T-helper 2 cell (primary cell): ENCODE data around the gene VSIG10L.

Source experiments
- DNase-seq, 5 experiments: peaks; one replicate each; pipeline versions ENCODE4 v3.0.0 to v3.0.0-alpha.2; 2012 to 2022

VSIG10L gene

GRCh38 chr19:51338563-51339312 lies 3.2 kb downstream of the VSIG10L start:
- peak; percentile 69 to 91 (median 79) for DNase-seq

GRCh38 chr19:51337861-51338562 lies 3.9 kb downstream of the VSIG10L start:
- no peak for DNase-seq

GRCh38 chr19:51337141-51337860 lies 4.6 kb downstream of the VSIG10L start:
- DNase-seq = no peak

GRCh38 chr19:51333836-51334460 lies 8.0 kb downstream of the VSIG10L start:
- no peak for DNase-seq

- no peak for DNase-seq
Measured at GRCh38 chr19:51331716-51332115, 10.2 kb downstream of the VSIG10L start.

GRCh38 chr19:51331193-51331592 lies 10.7 kb downstream of the VSIG10L start:
- DNase-seq = no peak

GRCh38 chr19:51330366-51330765 lies 11.6 kb downstream of the VSIG10L start:
- no peak for DNase-seq

GRCh38 chr19:51329411-51329810 lies 12.5 kb downstream of the VSIG10L start:
- no peak for DNase-seq

GRCh38 chr19:51327066-51328001 lies 14.6 kb downstream of the VSIG10L start:
- peak in 4 of 5 experiments; percentile 24 to 90 (median 40) for DNase-seq

GRCh38 chr19:51326216-51327065 lies 15.5 kb downstream of the VSIG10L start:
- DNase-seq = no peak

- peak in 1 of 5 experiments; percentile 82 for DNase-seq
Measured at GRCh38 chr19:51325161-51325976, 16.6 kb downstream of the VSIG10L start.

GRCh38 chr19:51324167-51324481 lies 17.8 kb downstream of the VSIG10L start:
- DNase-seq = no peak

- DNase-seq = no peak
Measured at GRCh38 chr19:51323481-51324166, 18.3 kb downstream of the VSIG10L start.

- no peak for DNase-seq
Measured at GRCh38 chr19:51321799-51322198, 20.1 kb downstream of the VSIG10L start.

GRCh38 chr19:51320280-51320657 lies 21.7 kb downstream of the VSIG10L start:
- no peak for DNase-seq

- no peak for DNase-seq
Measured at GRCh38 chr19:51319649-51320279, 22.2 kb downstream of the VSIG10L start.

- no peak for DNase-seq
Measured at GRCh38 chr19:51318687-51319648, 23.0 kb downstream of the VSIG10L start.

GRCh38 chr19:51317968-51318367 lies 24.0 kb downstream of the VSIG10L start:
- no peak for DNase-seq
